ENCODE measurements around the gene CLIP4.
"Not testable (repeated sequence)": the region's sequence is repeated elsewhere in the genome, so short reads cannot be mapped to it uniquely, and the experiment has no call there.

CLIP4 gene

GRCh38 chr2:29100564-29100963, 14.7 kb upstream of the CLIP4 start:
- no peak for DNase-seq (ENCODE audit: extremely low read depth in 1 of 2, low read depth in 1 of 2)

GRCh38 chr2:29104688-29105087, 10.5 kb upstream of the CLIP4 start:
- no peak for DNase-seq (ENCODE audit: extremely low read depth in 1 of 2, low read depth in 1 of 2)

- DNase-seq (ENCODE audit: extremely low read depth in 1 of 2, low read depth in 1 of 2) = no peak
Observed at GRCh38 chr2:29105375-29105774, 9.8 kb upstream of the CLIP4 start.

GRCh38 chr2:29106256-29106655, 9.0 kb upstream of the CLIP4 start:
- no peak for DNase-seq (ENCODE audit: extremely low read depth in 1 of 2, low read depth in 1 of 2)

- no peak for DNase-seq (ENCODE audit: extremely low read depth in 1 of 2, low read depth in 1 of 2)
Observed at GRCh38 chr2:29106980-29107388, 8.2 kb upstream of the CLIP4 start.

- not testable (repeated sequence) for DNase-seq (ENCODE audit: extremely low read depth in 1 of 2, low read depth in 1 of 2)
Observed at GRCh38 chr2:29107547-29107946, 7.7 kb upstream of the CLIP4 start.

- no peak for DNase-seq (ENCODE audit: extremely low read depth in 1 of 2, low read depth in 1 of 2)
Observed at GRCh38 chr2:29108225-29108624, 7.0 kb upstream of the CLIP4 start.

- DNase-seq (ENCODE audit: extremely low read depth in 1 of 2, low read depth in 1 of 2) = no peak
Observed at GRCh38 chr2:29109246-29109645, 6.0 kb upstream of the CLIP4 start.

GRCh38 chr2:29110916-29111535, 4.2 kb upstream of the CLIP4 start:
- no peak for DNase-seq (ENCODE audit: extremely low read depth in 1 of 2, low read depth in 1 of 2)

GRCh38 chr2:29112379-29112778, 2.8 kb upstream of the CLIP4 start:
- no peak for DNase-seq (ENCODE audit: extremely low read depth in 1 of 2, low read depth in 1 of 2)

- no peak for DNase-seq (ENCODE audit: extremely low read depth in 1 of 2, low read depth in 1 of 2)
Observed at GRCh38 chr2:29113027-29113686, 2.1 kb upstream of the CLIP4 start.

GRCh38 chr2:29113891-29114321, 1.3 kb upstream of the CLIP4 start:
- DNase-seq (ENCODE audit: extremely low read depth in 1 of 2, low read depth in 1 of 2) = no peak

- DNase-seq (ENCODE audit: extremely low read depth in 1 of 2, low read depth in 1 of 2) = no peak
Observed at GRCh38 chr2:29114586-29114945, 649 bp upstream of the CLIP4 start.

- DNase-seq (ENCODE audit: extremely low read depth in 1 of 2, low read depth in 1 of 2) = peak in 1 of 2 donors; percentile 51
Observed at GRCh38 chr2:29115797-29116781, 874 bp downstream of the CLIP4 start.

GRCh38 chr2:29117636-29118303, 2.6 kb downstream of the CLIP4 start:
- DNase-seq (ENCODE audit: extremely low read depth in 1 of 2, low read depth in 1 of 2) = no peak

- DNase-seq (ENCODE audit: extremely low read depth in 1 of 2, low read depth in 1 of 2) = no peak
Observed at GRCh38 chr2:29119211-29119610, 4.0 kb downstream of the CLIP4 start.

GRCh38 chr2:29120846-29121245, 5.6 kb downstream of the CLIP4 start:
- DNase-seq (ENCODE audit: extremely low read depth in 1 of 2, low read depth in 1 of 2) = no peak

GRCh38 chr2:29123617-29124349, 8.6 kb downstream of the CLIP4 start:
- DNase-seq (ENCODE audit: extremely low read depth in 1 of 2, low read depth in 1 of 2) = no peak

GRCh38 chr2:29124504-29124903, 9.3 kb downstream of the CLIP4 start:
- no peak for DNase-seq (ENCODE audit: extremely low read depth in 1 of 2, low read depth in 1 of 2)

GRCh38 chr2:29129586-29130281, 14.5 kb downstream of the CLIP4 start:
- no peak for DNase-seq (ENCODE audit: extremely low read depth in 1 of 2, low read depth in 1 of 2)

All from stimulated activated CD8-positive, alpha-beta memory T cell treated with anti-CD3 and anti-CD28 coated beads, Interleukin-7, amount 100 ng/mL, for 48 hours (primary cell).